Astrocyte (in vitro differentiated cells and primary cell): Measurements from ENCODE around the gene LMBR1L. TPM values are rescaled to one million over a fixed set of nuclear protein-coding genes. Genes with fewer than 3 reads are reported as not detected.

Experiments used
- DNase-seq: peaks from one replicate; pipeline ENCODE4 v3.0.0-alpha.2; 2010; ENCODE audit warnings: low read depth
- FAIRE-seq: peaks from 2 replicates; lab custom pipeline; 2011; peaks lifted over from hg19 to GRCh38; lab: Jason Lieb, UNC
- H2AFZ ChIP-seq: 2 replicates; pipeline ENCODE4 v1.6.0; 2012; ENCODE audit warnings: low read depth, low read length, inconsistent platforms
- H3K27ac ChIP-seq: 2 replicates; pipeline ENCODE4 v1.5.1; 2011; ENCODE audit warnings: low read depth, low read length, inconsistent platforms
- H3K27me3 ChIP-seq: 2 replicates; pipeline ENCODE4 v1.6.0; 2011; ENCODE audit warnings: low read length, inconsistent platforms; ENCODE audit not compliant: insufficient read depth
- H3K36me3 ChIP-seq: 2 replicates; pipeline ENCODE4 v1.5.1; 2011; ENCODE audit warnings: low read length, inconsistent platforms; ENCODE audit not compliant: insufficient read depth
- H3K4me1 ChIP-seq: 2 replicates; pipeline ENCODE4 v1.5.1; 2011; ENCODE audit warnings: low read length, inconsistent platforms; ENCODE audit not compliant: insufficient read depth
- H3K4me2 ChIP-seq: 2 replicates; pipeline ENCODE4 v1.6.0; 2012; ENCODE audit warnings: low read length, inconsistent platforms
- H3K4me3 ChIP-seq: 2 replicates; pipeline ENCODE4 v1.5.1; 2011; ENCODE audit warnings: low read depth, mild to moderate bottlenecking, low read length, inconsistent platforms; ENCODE audit not compliant: insufficient read depth
- H3K79me2 ChIP-seq: 2 replicates; pipeline ENCODE4 v1.6.0; 2012; ENCODE audit warnings: mild to moderate bottlenecking, low read length, inconsistent platforms; ENCODE audit not compliant: insufficient read depth
- H3K9ac ChIP-seq: 2 replicates; pipeline ENCODE4 v1.6.0; 2012; ENCODE audit warnings: mild to moderate bottlenecking, low read length, inconsistent platforms
- H3K9me3 ChIP-seq: 2 replicates; pipeline ENCODE4 v1.5.1; 2012; ENCODE audit warnings: low read depth, mild to moderate bottlenecking, low read length, inconsistent platforms; ENCODE audit not compliant: insufficient read depth
- H4K20me1 ChIP-seq: 2 replicates; pipeline ENCODE4 v1.6.0; 2012; ENCODE audit warnings: low read length, inconsistent platforms; ENCODE audit not compliant: insufficient read depth
- H3K27ac Mint-ChIP-seq: one replicate; pipeline ENCODE4 v1.8.0; 2021; ENCODE audit warnings: mild to moderate bottlenecking, mixed read lengths; ENCODE audit not compliant: unreplicated experiment
- H3K27me3 Mint-ChIP-seq: one replicate; pipeline ENCODE4 v1.8.0; 2021; ENCODE audit warnings: low read depth, mixed read lengths; ENCODE audit not compliant: unreplicated experiment
- H3K36me3 Mint-ChIP-seq: one replicate; pipeline ENCODE4 v1.8.0; 2021; ENCODE audit warnings: low read depth, mixed read lengths; ENCODE audit not compliant: unreplicated experiment
- H3K4me1 Mint-ChIP-seq: one replicate; pipeline ENCODE4 v1.8.0; 2021; ENCODE audit warnings: low read depth, mixed read lengths; ENCODE audit not compliant: unreplicated experiment
- H3K4me3 Mint-ChIP-seq: one replicate; pipeline ENCODE4 v1.8.0; 2021; ENCODE audit warnings: mild to moderate bottlenecking, moderate library complexity, mixed read lengths; ENCODE audit not compliant: unreplicated experiment
- H3K9me3 Mint-ChIP-seq: one replicate; pipeline ENCODE4 v1.8.0; 2021; ENCODE audit warnings: mild to moderate bottlenecking, mixed read lengths; ENCODE audit not compliant: unreplicated experiment
- EZH2 ChIP-seq: IDR thresholded peaks from 2 replicates; pipeline ENCODE4 v1.6.1; 2012; ENCODE audit warnings: mild to moderate bottlenecking, low read length, inconsistent platforms; ENCODE audit not compliant: insufficient read depth
- total RNA-seq: library from RNA; stranded (reverse); gene quantifications from 2 replicates; pipeline ENCODE4 v1.2.1, GENCODE V29; 2021
- TF ChIP-seq, protein P1 (sequence below): IDR thresholded peaks from 2 replicates; pipeline ENCODE4 v1.5.1; 2011; ENCODE audit warnings: low read depth, mild to moderate bottlenecking, inconsistent platforms, low read length, moderate library complexity; ENCODE audit not compliant: insufficient read depth

Gene LMBR1L
- total RNA-seq, 1 donor from 2014 or later: 61.0 TPM

- Histone ChIP-seq H3K27ac (peak overlapping the region; percentile 72), H2AFZ (peak overlapping the region; percentile 81), H4K20me1 (peaks cover 45% of the 10 kb centered on the region), H3K9me3 (no peaks in the 10 kb centered on the region), H3K36me3 (no peaks in the 10 kb centered on the region), H3K4me1 (peaks cover 21% of the 10 kb centered on the region), H3K4me3 (peak overlapping the region; percentile 78), H3K79me2 (peaks cover 50% of the 10 kb centered on the region), H3K27me3 (no peaks in the 10 kb centered on the region), H3K9ac (peak overlapping the region; percentile 95), H3K4me2 (peak overlapping the region; percentile 92)
- Mint-ChIP-seq H3K27ac (peak overlapping the region; percentile 95), H3K27me3 (no peaks in the 10 kb centered on the region), H3K4me1 (peaks cover 12% of the 10 kb centered on the region), H3K36me3 (peaks cover 17% of the 10 kb centered on the region), H3K9me3 (peaks cover 4% of the 10 kb centered on the region), H3K4me3 (peak overlapping the region; percentile 97)
- DNase-seq (no peak), FAIRE-seq (no peak)
- no peak for TF ChIP-seq EZH2
- TF ChIP-seq, protein P1, sequence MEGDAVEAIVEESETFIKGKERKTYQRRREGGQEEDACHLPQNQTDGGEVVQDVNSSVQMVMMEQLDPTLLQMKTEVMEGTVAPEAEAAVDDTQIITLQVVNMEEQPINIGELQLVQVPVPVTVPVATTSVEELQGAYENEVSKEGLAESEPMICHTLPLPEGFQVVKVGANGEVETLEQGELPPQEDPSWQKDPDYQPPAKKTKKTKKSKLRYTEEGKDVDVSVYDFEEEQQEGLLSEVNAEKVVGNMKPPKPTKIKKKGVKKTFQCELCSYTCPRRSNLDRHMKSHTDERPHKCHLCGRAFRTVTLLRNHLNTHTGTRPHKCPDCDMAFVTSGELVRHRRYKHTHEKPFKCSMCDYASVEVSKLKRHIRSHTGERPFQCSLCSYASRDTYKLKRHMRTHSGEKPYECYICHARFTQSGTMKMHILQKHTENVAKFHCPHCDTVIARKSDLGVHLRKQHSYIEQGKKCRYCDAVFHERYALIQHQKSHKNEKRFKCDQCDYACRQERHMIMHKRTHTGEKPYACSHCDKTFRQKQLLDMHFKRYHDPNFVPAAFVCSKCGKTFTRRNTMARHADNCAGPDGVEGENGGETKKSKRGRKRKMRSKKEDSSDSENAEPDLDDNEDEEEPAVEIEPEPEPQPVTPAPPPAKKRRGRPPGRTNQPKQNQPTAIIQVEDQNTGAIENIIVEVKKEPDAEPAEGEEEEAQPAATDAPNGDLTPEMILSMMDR: no peak
These were observed 795 bp downstream of the LMBR1L start for GRCh38 chr12:49109641-49110463.

- Mint-ChIP-seq H3K4me3 (peak overlapping the region; percentile 97), H3K4me1 (peaks cover 12% of the 10 kb centered on the region), H3K36me3 (peaks cover 23% of the 10 kb centered on the region), H3K9me3 (peaks cover 6% of the 10 kb centered on the region), H3K27ac (no peak overlapping the region), H3K27me3 (no peaks in the 10 kb centered on the region)
- Histone ChIP-seq H3K4me3 (peak overlapping the region; percentile 78), H3K9ac (peak overlapping the region; percentile 95), H3K4me2 (peak overlapping the region; percentile 92), H2AFZ (no peak overlapping the region), H3K4me1 (peaks cover 21% of the 10 kb centered on the region), H3K36me3 (peaks cover under 1% of the 10 kb centered on the region), H3K27me3 (no peaks in the 10 kb centered on the region), H3K9me3 (no peaks in the 10 kb centered on the region), H3K79me2 (peaks cover 53% of the 10 kb centered on the region), H4K20me1 (peaks cover 54% of the 10 kb centered on the region), H3K27ac (no peak overlapping the region)
- TF ChIP-seq EZH2: no peak
- TF ChIP-seq, protein P1: no peak
- DNase-seq: no peak
- no peak for FAIRE-seq
These were observed 1.7 kb downstream of the LMBR1L start for GRCh38 chr12:49108958-49109404.
